RKO (cell line): ENCODE results near the gene NSMCE1.
"Not testable (repeated sequence)": the region's sequence is repeated elsewhere in the genome, so short reads cannot be mapped to it uniquely, and the experiment has no call there.

Source experiments
- DNase-seq: peaks from one replicate; pipeline ENCODE4 v3.0.0-alpha.2; 2016; ENCODE audit warnings: low spot score

Gene NSMCE1

DNA sequence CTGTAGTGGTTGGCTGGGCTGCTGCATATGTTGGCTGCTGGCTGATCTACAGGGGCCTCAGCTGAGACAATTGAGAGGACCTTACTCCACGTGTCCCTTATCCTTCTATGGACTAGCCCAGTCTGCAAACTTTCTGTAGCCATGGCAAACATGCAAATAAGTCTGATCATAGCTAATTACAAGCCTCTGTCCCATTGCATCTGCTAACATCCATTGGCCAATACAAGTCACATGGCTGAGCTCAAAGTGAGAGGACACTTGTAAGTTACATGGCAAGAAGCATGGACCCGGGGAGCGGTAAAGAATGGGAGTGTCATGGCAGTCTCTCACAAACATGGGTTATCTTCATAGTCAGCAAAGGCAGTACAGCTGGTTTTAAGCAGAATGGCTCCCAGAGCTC is 33.6 kb upstream of the NSMCE1 start:
- DNase-seq, result no peak

DNA sequence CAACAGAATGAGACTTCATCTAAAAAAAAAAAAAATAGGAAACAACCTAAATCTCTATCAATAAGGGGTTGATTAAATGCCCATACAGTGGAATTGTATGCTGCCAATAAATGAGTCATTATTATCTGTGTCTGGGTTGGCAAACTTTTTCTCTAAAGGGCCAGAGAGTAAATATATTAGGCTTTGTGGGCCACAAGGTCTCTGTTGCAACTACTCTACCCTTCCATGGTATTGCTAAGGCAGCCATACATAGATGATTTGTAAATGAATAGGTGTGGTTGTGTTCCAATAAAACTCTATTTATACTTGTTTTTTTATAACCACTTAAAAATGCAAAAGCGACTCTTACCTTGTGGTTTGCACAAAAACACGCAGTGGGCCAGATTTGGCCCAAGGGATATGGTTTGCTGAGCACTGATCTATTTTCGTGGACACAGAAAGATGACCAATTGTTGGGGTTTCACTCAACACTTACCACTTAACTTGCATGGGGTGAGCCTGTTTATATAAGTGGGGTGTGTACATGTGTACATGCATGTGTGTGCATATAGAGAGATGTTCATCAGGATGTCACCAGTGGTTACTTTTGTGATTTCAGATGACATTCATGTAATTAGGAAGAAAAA is 32.8 kb upstream of the NSMCE1 start:
- no peak for DNase-seq

DNA sequence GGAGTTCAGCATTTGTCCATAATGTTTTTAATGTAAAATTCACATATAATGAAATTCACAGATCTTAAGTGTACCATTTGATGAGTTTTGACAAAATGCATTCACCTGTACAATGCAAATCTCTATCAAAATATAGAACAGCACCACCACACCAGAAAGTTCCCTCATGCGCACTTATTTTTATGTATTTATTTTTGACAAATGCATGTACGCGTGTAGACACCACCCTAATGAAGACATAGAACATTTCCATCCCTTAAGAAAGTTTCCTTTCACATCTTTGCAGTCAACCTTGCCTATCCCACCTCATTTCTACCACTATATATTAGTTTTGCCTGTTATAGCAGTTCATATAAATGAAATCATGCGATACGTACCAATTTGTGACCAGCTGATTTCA is 29.6 kb upstream of the NSMCE1 start:
- DNase-seq, result no peak

DNA sequence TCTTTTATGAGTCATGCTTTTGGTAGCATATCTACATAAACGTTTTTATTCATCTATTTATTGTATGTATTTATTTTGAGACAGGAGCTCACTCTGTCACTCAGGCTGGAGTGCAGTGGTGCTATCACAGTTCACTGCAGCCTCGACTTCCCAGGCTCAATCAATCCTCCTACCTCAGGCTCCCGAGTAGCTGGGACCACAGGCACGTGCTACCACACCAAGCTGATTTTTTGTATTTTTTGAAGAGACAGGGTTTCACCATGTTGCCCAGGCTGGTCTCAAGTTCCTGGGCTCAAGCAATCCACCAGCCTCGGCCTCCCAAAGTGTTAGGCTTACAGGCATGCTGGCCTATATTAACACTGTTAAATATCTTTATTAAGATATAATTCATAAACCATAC is 24.8 kb upstream of the NSMCE1 start:
- DNase-seq, result no peak

DNA sequence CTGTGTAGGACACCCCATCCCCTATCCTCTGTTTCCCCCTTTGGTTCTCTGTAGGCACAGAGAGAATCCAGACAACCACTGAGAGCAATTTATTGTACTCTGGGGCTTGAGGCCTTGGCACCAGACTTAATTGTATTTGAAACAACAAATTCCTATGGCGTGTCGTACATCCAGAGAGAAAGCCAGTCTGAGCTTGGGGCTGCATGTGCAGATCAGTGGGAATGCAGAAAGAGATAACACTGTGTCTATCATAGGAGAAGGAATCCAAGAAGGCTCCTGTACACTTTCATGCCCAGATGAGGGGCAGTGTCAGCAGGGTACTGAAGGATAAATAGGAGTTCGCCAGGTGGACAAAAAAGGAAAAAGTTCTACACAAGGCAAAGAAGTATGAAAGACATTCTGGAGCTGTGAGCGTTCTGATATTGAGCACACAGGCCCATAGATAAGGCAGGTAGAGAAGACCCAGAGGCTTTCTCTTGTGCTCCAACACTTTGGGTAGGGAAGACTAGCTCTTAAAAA is 23.2 kb upstream of the NSMCE1 start:
- no peak for DNase-seq

DNA sequence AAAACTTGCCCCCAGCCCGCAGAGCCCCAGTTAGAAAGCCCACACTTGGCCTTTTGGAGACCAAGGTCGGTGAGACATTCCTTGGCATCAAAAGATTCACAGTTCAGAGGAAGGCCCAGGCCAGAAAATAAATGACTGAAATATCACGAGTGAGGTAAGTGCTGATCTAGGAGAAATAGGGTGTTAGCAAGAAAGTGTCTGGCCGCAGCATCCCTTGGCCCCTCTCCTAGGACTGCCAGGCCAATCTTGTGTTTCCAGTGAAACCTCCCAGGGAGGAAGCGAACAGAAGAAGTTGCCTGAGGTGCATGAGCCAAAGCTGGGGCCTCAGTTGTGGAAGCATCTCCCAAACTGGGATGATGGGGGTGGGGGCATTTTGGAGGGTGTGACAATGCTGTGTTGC is 22.5 kb upstream of the NSMCE1 start:
- DNase-seq, result no peak

DNA sequence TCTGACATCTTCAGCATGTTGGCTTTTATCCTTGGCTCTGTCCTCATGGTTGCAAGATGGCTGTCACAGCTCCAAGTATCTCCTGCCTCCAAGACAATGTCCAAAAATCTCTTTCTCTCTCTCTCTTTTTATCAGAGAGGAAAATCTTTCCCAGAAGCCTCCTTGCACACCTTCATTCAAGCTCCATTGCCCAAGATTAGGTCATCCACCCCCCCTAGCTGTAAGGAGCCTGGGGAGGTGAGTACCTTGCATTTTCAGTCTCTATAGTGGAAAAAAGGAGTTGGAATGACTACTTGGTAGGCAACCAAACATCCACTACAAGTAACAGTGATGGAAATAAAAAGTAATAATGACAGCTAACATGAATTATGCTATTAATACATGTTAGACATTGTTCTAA is 22.0 kb upstream of the NSMCE1 start:
- no peak for DNase-seq

DNA sequence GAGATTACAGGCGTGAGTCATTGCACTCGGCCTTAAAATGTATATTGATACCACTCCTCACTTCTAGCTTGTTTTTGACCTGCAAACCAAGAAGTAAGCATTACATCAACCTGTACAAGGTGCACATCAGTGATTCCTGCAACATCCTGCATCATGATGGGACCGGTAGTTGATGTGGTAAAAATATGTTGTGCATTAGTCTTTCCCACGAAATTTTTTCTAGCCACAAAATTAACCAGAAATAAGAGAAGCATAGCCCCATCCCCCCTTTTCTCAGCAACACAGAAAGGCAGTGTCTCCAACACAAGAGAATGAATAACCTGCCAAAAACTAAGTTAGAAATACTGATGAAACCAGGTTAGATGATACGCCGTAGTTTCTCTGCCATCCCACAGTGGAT is 21.1 kb upstream of the NSMCE1 start:
- no peak for DNase-seq

DNA sequence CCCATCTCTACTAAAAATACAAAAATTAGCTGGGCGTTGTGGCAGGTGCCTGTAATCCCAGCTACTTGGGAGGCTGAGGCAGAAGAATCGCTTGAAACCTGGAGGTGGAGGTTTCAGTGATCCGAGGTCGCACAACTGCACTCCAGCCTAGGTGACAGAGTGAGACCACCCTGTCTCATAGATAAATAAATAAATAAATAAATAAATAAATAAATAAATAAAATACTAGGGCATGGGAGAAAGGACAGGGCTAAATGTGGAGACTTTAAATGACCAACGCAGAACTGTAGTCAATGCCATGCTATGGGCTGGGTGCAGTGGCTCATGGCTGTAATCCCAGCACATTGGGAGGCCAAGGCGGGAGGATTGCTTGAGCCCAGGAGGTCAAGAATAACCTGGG is 19.7 kb upstream of the NSMCE1 start:
- not testable (repeated sequence) for DNase-seq

DNA sequence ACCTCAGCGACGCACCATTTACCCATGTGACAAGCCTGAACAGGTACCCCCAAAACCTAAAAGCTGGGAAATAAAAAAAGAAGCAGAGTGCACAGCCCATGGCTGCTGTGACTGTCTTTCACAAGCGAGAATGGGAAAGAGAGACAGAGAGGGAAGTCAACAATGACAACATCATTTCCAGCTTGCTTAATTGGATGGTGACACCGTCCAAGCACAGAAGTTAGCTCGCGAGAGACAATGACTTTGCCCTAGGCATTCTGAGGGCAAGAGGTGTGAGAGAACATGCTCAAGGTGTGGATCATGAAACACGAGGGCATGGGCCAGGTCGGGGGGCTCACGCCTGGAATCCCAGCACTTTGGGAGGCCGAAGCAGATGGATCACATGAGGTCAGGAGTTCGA is 19.3 kb upstream of the NSMCE1 start:
- no peak for DNase-seq

DNA sequence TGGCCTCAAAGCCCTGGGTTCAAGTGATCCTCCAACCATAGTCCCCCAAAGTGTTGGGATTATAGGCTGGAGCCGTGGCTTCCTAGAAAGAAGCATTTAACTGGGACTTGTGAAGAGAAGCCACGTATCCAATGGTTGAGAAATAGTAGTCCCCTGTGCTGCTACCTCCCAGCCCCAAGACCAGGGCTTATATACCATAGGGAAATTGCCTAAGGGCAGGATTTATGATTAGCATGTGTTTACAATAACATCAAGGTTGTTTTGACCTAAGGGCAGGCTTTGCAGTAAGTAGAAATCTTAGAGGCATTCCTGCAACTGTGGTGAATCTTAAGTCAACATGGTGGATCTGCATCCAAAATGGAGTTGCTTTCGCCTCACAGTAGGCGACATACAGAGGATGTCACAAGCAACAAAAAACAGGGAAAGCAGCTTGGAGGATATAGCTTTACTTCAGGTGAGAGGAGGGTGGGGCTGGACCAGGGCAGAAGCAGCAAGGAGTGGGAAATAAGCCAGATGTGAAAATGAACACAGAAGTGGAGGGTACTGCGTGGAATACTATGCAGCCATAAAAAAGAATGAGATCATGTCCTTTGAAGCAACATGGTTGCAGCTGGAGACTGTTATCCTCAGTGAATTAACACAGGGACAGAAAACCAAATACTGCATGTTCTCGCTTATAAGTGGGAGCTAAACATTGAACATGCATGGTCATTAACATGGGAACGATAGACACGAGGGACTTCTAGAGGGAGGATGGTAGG is 18.7 kb upstream of the NSMCE1 start:
- DNase-seq, result no peak

DNA sequence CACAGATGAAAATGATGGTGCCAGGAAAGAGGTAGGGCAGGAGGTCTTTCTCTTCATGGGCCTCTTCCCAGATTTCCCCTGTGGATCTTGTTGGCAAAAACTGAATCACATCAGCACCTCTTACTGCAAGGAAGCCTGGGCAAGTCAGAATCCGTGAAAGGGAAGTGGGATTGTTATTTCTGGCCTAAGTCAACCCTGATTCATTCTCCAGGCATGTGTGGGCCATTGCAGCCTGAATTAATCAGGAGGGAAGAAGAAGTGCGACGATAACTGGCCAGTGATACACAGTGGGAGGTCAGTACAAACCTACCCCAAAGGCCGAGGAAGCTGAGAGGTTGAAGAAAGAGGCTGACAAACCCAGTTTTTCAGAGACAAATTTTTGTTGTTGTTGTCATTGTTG is 17.9 kb upstream of the NSMCE1 start:
- DNase-seq, result peak; percentile 41

DNA sequence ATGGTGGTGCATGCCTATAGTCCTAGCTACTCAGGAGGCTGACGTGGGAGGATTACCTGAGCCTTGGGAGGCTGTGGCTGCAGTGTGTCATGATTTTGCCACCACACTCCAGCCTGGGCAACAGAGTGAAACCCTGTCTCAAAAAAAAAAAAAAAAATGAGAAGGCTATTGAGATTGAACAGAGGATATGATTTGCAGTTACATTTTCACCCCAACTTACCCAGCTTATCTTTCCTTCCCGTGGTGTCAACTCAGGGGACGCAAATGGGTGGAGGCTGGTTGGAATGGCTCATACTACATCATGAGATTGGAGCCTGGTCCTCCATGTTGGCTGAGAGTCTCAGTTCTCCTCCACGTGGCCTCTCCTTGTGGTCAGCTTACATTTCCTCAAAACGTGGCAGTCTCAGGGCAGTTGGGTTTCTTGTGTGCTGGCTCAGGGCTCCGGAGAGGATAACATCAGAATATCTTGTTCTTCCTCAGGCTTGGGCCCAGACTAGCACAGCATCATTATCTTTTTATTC is 17.2 kb upstream of the NSMCE1 start:
- no peak for DNase-seq

DNA sequence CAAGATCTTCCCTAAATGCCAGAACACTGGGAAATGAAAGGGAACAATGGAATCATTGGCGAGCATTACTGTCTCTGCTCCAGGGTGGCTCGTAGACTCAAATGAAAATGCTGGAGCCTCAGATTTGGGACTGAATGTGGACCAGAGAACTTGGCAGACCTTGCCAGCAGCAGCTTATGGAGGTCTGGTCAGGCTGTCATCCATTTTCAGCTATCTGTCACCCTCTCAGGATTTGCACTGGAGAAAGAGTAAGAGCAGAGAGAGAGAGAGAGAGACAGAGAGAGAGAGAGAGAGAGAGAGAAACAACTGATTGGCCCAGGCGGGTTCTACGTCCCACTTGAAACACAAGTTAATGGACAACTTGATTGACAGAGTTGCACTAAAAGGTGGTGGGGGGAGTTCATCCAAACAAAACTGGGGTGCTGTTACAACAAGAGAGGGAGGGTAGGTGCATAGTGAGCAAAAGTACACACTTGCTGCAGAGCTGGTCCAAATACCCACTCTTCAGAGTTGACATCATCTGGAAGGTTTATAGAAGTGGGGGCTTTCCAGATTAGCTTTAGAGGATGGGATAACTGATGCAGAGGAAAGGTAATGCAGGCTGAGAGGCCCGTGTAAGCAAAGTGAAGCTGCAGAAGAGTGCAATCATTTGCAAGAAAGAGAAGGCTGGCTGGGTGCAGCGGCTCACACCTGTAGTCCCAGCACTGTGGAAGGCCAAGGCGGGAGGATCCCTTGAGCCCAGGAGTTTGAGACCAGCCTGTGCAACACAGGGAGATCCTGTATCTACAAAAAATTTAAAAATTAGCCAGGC is 16.5 kb upstream of the NSMCE1 start:
- no peak for DNase-seq

DNA sequence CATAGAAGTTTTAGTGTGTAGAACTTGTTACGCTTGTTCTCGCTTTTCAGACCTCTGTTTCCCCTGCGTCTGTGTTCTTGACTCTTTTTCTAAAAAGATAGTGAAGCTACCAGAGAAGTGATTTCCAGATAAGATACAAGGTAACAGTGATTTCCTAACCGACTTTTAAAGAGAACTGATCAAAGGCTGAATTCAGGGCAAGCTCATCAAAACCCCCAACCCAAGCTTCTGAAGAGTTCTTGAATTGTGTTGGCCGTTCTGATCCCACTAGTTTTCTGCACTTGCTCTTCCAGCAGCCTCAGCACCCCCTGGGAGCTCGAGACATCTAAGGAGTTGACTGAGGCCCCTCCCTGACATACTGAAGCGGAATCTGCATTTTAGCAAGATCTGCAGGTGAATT is 12.7 kb upstream of the NSMCE1 start:
- no peak for DNase-seq

DNA sequence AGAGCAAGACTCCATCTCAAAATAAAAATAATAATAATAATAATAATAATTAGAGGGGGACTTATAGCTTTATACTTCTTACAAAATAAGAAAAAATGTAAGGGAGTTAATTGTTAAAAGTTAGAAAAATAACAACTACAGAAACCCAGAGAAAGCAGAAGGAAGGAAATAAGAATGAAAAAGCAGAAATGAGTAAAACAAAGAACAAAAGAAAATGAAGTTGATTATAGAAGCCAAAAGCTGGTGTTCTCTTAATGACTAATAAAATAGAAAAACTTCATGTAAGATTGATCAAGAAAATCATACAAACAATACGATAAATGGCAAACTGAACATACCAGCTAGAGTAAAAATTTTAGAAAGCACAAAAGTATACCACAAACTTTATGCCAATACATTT is 6.8 kb upstream of the NSMCE1 start:
- no peak for DNase-seq

DNA sequence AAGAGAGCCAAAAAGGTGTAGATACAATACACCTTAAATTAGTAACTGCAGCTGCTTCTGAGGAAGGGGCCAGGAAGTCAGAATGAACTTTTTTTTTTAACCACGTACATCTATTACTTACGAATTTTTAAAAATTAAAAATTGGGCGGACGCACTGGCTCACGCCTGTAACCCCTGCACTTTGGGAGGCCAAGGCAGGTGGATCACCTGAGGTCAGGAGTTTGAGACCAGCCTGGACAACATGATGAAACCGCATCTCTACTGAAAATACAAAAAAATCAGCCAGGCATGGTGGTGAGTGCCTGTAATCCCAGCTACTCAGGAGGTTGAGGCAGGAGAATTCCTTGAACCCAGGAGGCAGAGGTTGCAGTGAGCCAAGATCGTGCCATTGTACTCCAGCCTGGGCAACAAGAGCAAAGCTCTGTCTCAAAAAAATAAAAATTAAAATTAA is 5.9 kb upstream of the NSMCE1 start:
- not testable (repeated sequence) for DNase-seq

DNA sequence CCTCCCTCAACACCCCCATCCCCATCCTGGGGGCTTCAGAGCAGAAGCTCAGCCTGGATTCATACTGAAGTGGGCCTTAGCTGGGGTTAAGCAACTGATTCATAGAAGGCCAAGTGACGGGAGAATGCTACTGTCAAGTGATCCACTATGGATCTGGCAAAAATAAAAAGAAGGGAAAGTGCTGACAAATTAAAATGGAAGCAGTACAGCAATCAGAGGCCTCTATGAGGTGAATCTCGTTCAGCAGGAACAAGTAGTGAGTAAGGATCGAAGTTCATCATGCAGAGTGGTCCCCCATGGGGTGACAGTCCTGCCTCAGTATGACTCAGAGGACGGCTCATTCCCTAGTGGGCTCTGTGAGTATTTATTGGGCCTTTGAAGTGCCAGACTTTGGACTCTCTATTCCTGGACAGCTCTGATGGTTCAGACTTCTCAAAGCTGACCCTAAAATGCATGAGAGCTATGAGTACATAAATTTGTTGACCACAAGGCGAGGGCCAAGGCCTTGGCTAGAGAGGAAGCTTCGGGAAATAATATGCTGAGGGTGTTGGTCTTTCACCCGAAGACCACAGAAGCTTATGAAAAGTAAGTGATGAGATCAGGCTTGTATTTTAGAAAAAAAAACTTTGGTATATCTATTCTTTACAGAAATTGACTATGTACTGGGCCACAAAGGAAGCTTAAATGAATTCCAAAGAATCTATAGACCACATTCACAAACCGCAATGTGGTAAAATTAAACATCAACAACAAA is 5.3 kb upstream of the NSMCE1 start:
- DNase-seq, result peak; percentile 97

DNA sequence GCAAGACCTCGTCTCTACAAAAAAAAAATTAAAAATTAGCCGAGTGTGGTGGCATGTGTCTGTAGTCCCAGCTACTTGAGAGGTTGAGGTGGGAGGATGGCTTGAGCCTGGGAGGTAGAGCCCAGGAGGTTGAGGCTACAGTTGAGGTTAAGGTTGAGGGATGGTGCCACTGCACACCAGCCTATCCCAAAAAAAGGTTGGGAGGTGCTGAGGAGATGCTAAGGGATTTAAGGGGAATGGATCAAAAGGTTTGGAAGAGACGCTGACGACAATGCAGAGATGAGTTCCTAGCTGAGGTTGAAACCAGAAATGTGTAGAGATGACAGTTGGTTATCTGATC is 4.7 kb upstream of the NSMCE1 start:
- no peak for DNase-seq

DNA sequence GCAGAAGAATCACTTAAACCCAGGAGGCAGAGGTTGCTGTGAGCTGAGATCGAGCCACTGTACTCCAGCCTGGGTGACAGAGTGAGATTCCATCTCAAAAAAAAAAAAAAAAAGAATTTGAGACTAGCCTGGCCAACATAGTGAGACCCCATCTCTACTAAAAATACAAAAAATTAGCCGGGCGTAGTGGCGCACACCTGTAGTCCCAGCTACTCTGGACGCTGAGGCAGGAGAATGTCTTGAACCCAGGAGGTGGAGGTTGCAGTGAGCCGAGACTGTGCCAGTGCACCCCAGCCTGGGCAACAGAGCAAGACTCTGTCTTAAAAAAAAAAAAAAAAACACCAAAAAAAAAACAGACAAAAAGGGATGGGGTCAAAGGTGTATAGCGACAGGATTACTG is 4.1 kb upstream of the NSMCE1 start:
- not testable (repeated sequence) for DNase-seq

DNA sequence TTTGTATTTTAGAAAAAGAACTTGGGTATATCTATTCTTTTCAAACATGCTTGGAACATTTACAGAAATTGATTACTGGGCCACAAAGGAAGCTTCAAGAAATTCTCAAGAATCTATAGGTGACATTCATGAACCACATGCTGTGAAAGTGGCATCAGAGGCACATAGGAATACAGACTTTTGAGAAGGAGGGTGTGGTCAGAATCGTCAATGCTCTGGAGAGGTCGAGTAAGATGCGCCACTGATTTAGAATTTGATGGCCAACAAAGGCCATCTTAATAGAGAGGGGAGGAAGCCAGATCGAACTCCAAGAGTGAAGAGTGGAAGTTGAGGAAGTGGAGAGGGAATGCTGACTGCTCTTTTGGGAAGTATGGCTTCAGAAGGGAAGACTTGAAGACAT is 3.5 kb upstream of the NSMCE1 start:
- no peak for DNase-seq

DNA sequence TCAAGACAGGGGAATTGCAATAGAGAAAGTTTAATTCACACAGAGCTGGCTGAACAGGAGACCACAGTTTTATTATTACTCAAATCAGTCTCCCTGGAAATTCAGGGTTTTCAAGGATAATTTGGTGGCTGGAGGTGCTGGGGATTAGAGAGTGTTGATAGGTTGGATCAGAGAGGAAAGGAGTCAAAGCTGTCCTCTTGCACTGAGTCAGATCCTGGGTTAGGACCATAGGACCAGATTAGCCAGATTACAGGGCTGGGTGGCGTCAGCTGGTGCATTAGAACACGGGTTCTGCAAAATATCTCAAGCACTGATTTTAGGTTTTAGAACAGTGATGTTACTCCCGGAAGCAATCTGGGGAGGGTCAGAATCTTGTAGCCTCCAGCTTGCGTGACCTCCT is 1.8 kb upstream of the NSMCE1 start:
- no peak for DNase-seq
